ENCODE results near the gene TUSC2. TPM values are rescaled to one million over a fixed set of nuclear protein-coding genes. Genes with fewer than 3 reads are reported as not detected.
"Not testable (repeated sequence)": the region's sequence is repeated elsewhere in the genome, so short reads cannot be mapped to it uniquely, and the experiment has no call there.

Gene TUSC2
- total RNA-seq, 1 experiment from 2014 or later, result 15.2 TPM

DNA sequence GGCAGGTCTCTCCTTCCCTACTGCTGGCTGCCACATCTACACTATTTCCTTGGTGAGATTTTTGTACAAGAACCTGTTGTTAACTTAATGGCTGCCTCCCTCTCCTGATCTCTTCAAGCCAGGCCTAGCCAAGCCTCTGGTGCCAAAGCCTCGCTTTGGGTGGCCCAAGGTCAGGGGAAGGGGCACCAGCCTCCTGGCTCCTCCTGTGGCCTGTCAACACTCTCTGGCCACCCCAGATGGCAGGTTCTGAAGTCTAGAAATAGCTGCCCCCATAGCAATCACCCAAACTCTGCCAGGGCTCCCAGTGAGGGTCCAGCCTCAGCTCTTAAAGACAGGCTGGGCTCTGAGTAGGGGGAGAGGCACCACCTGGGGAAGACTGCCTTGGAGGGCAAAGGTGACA, 40.8 kb downstream of the TUSC2 start:
- Histone ChIP-seq H3K27me3 (replicated peaks; ENCODE audit: insufficient read depth, low read depth, low read length, poor library complexity) (no peaks in the 10 kb centered on the region), H3K4me1 (ENCODE audit: insufficient read depth, low read length, poor library complexity, severe bottlenecking) (no peaks in the 10 kb centered on the region), H3K27ac (ENCODE audit: low read depth, low read length, poor library complexity, severe bottlenecking) (no peak overlapping the region), H3K9me3 (ENCODE audit: low read depth, low read length, poor library complexity, severe bottlenecking) (no peaks in the 10 kb centered on the region), H3K36me3 (ENCODE audit: insufficient read depth, low read length, poor library complexity, severe bottlenecking) (peaks cover 17% of the 10 kb centered on the region), H3K4me3 (ENCODE audit: low read depth, low read length, poor library complexity, severe bottlenecking) (no peak overlapping the region)
- ChIA-PET POLR2A (ENCODE audit: low non-redundant PET) (no interaction called here), CTCF (no interaction called here)
- DNase-seq (ENCODE audit: low spot score), result no peak
- no TSS peak for BruUV-seq (replicated peaks)
- TF ChIP-seq EZH2 (IDR thresholded peaks at IDR 0.05; ENCODE audit: borderline replicate concordance, low read depth, low read length, poor library complexity, severe bottlenecking), result no peak
- TF ChIP-seq, protein P1, sequence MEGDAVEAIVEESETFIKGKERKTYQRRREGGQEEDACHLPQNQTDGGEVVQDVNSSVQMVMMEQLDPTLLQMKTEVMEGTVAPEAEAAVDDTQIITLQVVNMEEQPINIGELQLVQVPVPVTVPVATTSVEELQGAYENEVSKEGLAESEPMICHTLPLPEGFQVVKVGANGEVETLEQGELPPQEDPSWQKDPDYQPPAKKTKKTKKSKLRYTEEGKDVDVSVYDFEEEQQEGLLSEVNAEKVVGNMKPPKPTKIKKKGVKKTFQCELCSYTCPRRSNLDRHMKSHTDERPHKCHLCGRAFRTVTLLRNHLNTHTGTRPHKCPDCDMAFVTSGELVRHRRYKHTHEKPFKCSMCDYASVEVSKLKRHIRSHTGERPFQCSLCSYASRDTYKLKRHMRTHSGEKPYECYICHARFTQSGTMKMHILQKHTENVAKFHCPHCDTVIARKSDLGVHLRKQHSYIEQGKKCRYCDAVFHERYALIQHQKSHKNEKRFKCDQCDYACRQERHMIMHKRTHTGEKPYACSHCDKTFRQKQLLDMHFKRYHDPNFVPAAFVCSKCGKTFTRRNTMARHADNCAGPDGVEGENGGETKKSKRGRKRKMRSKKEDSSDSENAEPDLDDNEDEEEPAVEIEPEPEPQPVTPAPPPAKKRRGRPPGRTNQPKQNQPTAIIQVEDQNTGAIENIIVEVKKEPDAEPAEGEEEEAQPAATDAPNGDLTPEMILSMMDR (conservative IDR thresholded peaks at IDR 0.05; ENCODE audit: low read depth, low read length), result no peak
- intact Hi-C loops (cut with micrococcal nuclease; ENCODE audit: unreplicated experiment), result no loop called here

DNA sequence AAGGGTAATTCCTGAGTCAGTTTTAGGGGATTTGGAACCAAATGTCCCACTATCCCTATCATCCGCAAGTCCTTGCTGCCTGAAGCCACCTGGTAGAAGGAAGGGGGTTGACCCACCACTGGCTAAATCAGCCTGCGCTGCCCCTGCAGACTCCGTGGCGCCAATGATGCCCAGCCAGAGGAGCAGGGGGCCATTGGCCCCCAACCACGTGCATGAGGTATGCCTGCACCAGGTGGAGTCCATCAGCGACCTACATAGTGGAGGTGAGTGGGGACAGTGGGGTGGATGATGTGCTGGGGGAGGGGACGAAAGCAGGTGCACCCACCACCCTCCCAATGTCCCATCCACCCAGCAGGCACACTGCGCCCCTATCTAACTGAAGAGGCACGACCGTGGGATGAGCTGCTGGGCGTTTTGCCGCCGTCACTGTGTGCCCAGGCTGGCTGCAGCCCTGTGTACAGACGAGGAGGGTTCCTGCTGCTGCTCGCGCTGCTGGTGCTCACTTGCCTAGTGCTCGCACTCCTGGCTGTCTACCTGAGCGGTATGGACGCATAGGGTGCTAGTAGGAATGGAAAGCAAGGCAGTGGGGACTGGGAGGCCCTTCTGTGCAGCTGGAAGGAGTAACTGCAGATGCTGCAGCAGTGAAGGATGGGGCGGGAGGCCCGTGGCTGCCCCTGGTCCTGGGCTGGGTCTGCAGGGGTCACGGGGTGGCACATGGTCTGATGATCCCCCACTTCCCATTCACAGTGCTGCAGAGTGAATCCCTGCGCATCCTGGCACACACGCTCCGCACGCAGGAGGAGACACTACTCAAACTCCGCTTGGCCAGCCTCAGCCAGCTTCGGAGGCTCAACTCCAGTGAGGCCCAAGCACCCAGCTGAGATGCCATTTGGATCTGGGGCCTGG, 41.4 kb downstream of the TUSC2 start:
- no peak overlapping the region for H3K4me3 ChIP-seq (ENCODE audit: low read depth, low read length, poor library complexity, severe bottlenecking)
- POLR2A ChIA-PET (ENCODE audit: low non-redundant PET), result no interaction called here
- H3K4me1 ChIP-seq (ENCODE audit: insufficient read depth, low read length, poor library complexity, severe bottlenecking), result no peaks in the 10 kb centered on the region
- H3K27me3 ChIP-seq (replicated peaks; ENCODE audit: insufficient read depth, low read depth, low read length, poor library complexity), result no peaks in the 10 kb centered on the region
- peaks cover 17% of the 10 kb centered on the region for H3K36me3 ChIP-seq (ENCODE audit: insufficient read depth, low read length, poor library complexity, severe bottlenecking)
- no TSS peak for BruUV-seq (replicated peaks)
- TF ChIP-seq EZH2 (IDR thresholded peaks at IDR 0.05; ENCODE audit: borderline replicate concordance, low read depth, low read length, poor library complexity, severe bottlenecking), result no peak
- TF ChIP-seq, protein P1 (conservative IDR thresholded peaks at IDR 0.05; ENCODE audit: low read depth, low read length), result no peak
- no peak overlapping the region for H3K27ac ChIP-seq (ENCODE audit: low read depth, low read length, poor library complexity, severe bottlenecking)
- intact Hi-C loops (cut with micrococcal nuclease; ENCODE audit: unreplicated experiment), result no loop called here
- CTCF ChIA-PET, result no interaction called here
- DNase-seq (ENCODE audit: low spot score), result no peak
- no peaks in the 10 kb centered on the region for H3K9me3 ChIP-seq (ENCODE audit: low read depth, low read length, poor library complexity, severe bottlenecking)

DNA sequence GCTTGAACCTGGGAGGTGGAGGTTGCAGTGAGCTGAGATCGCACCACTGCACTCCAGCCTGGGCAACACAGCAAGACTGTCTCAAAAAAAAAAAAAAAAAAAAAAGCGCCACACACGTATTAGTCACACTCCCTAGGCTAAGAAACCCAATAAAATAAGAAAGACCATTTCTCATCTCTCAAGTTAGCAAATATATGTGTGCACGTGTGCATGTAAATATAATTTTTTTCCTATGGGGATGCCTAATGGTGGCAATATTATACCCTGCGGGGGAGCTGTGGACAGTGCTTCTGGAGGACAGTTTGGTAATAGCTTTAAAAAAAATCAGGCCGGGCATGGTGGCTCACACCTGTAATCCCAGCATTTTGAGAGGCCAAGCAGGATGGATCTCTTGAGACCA, 43.9 kb downstream of the TUSC2 start:
- POLR2A ChIA-PET (ENCODE audit: low non-redundant PET); H3K36me3 ChIP-seq (ENCODE audit: insufficient read depth, low read length, poor library complexity, severe bottlenecking); H3K27ac ChIP-seq (ENCODE audit: low read depth, low read length, poor library complexity, severe bottlenecking); DNase-seq (ENCODE audit: low spot score); intact Hi-C loops (cut with micrococcal nuclease; ENCODE audit: unreplicated experiment); BruUV-seq (replicated peaks); H3K27me3 ChIP-seq (replicated peaks; ENCODE audit: insufficient read depth, low read depth, low read length, poor library complexity); H3K4me1 ChIP-seq (ENCODE audit: insufficient read depth, low read length, poor library complexity, severe bottlenecking); CTCF ChIA-PET; H3K4me3 ChIP-seq (ENCODE audit: low read depth, low read length, poor library complexity, severe bottlenecking); H3K9me3 ChIP-seq (ENCODE audit: low read depth, low read length, poor library complexity, severe bottlenecking): not testable (repeated sequence)
